Mesenchymal stem cell (in vitro differentiated cells and primary cell): Measurements from ENCODE around the gene C16orf54.
"Not testable (repeated sequence)": the region's sequence is repeated elsewhere in the genome, so short reads cannot be mapped to it uniquely, and the experiment has no call there.

Source experiments
- DNase-seq: peaks from one replicate; pipeline ENCODE4 v3.0.0-alpha.2; 2013
- H2AFZ ChIP-seq: one replicate; pipeline ENCODE4 v1.6.1; 2013; ENCODE audit warnings: low read depth, mild to moderate bottlenecking, control low read depth, inconsistent platforms, low read length, moderate library complexity
- H2AK5ac ChIP-seq: 2 replicates; pipeline ENCODE4 v1.6.1; 2013; ENCODE audit warnings: low read length, moderate library complexity, mild to moderate bottlenecking, inconsistent platforms; ENCODE audit not compliant: severe bottlenecking
- H2BK120ac ChIP-seq: one replicate; pipeline ENCODE4 v1.6.1; 2013; ENCODE audit warnings: low read depth, mild to moderate bottlenecking, inconsistent platforms, low read length, moderate library complexity
- H2BK12ac ChIP-seq, 2 experiments: one replicate each; pipeline ENCODE4 v1.6.1; 2013; ENCODE audit warnings: inconsistent platforms in 2 of 2, low read length in 2 of 2, mild to moderate bottlenecking in 2 of 2, moderate library complexity in 2 of 2, control low read depth in 1 of 2
- H2BK15ac ChIP-seq: one replicate; pipeline ENCODE4 v1.6.1; 2013; ENCODE audit warnings: mild to moderate bottlenecking, low read depth, inconsistent platforms; ENCODE audit not compliant: poor library complexity, severe bottlenecking
- H2BK5ac ChIP-seq: 2 replicates; pipeline ENCODE4 v1.6.1; 2013; ENCODE audit warnings: low read depth, mild to moderate bottlenecking, low read length, control low read depth, inconsistent platforms; ENCODE audit not compliant: poor library complexity, severe bottlenecking
- H3K14ac ChIP-seq, 2 experiments: one replicate each; pipeline ENCODE4 v1.6.1; 2013; ENCODE audit warnings: inconsistent platforms in 2 of 2, low read length in 2 of 2, control low read depth in 1 of 2, mild to moderate bottlenecking in 1 of 2, moderate library complexity in 1 of 2
- H3K18ac ChIP-seq, 2 experiments: one replicate each; pipeline ENCODE4 v1.6.1; 2013; ENCODE audit warnings: inconsistent platforms in 2 of 2, low read length in 2 of 2, control low read depth in 1 of 2, low read depth in 1 of 2, mild to moderate bottlenecking in 1 of 2
- H3K23ac ChIP-seq, 2 experiments: one replicate each; pipeline ENCODE4 v1.6.1; 2013; ENCODE audit warnings: inconsistent platforms in 2 of 2, low read length in 2 of 2, mild to moderate bottlenecking in 2 of 2, moderate library complexity in 2 of 2, control low read depth in 1 of 2
- H3K27ac ChIP-seq: 2 replicates; pipeline ENCODE4 v1.5.1; 2013; ENCODE audit warnings: mild to moderate bottlenecking, moderate library complexity, low read length, control low read depth, inconsistent platforms; ENCODE audit not compliant: poor library complexity, severe bottlenecking
- H3K27me3 ChIP-seq, 2 experiments: 2 replicates each; pipeline versions ENCODE4 v1.6.1 to v1.7.0; 2013; ENCODE audit warnings: low read length in 2 of 2, mild to moderate bottlenecking in 2 of 2, moderate library complexity in 2 of 2, control low read depth in 1 of 2, inconsistent platforms in 1 of 2; ENCODE audit not compliant: control insufficient read depth in 1 of 2, insufficient read depth in 1 of 2
- H3K36me3 ChIP-seq, 2 experiments: 2 replicates each; pipeline versions ENCODE4 v1.6.1 to v1.7.0; 2013; ENCODE audit warnings: low read length in 2 of 2, control low read depth in 1 of 2, inconsistent platforms in 1 of 2, low read depth in 1 of 2, mild to moderate bottlenecking in 1 of 2; ENCODE audit not compliant: insufficient read depth in 2 of 2, control insufficient read depth in 1 of 2
- H3K4ac ChIP-seq, 2 experiments: one replicate each; pipeline ENCODE4 v1.6.1; 2013; ENCODE audit warnings: inconsistent platforms in 2 of 2, low read length in 2 of 2, mild to moderate bottlenecking in 2 of 2, moderate library complexity in 2 of 2, control low read depth in 1 of 2, low read depth in 1 of 2
- H3K4me1 ChIP-seq: 2 replicates; pipeline ENCODE4 v1.6.1; 2013; ENCODE audit warnings: low read depth, low read length, control low read depth; ENCODE audit not compliant: control insufficient read depth, insufficient read depth
- H3K4me2 ChIP-seq: 2 replicates; pipeline ENCODE4 v1.6.1; 2013; ENCODE audit warnings: low read length, mild to moderate bottlenecking, inconsistent platforms; ENCODE audit not compliant: poor library complexity, severe bottlenecking
- H3K4me3 ChIP-seq, 2 experiments: 2 replicates each; pipeline versions ENCODE4 v1.5.1 to v1.7.0; 2013; ENCODE audit warnings: low read length in 2 of 2, mild to moderate bottlenecking in 2 of 2, control low read depth in 1 of 2, low read depth in 1 of 2; ENCODE audit not compliant: insufficient read depth in 1 of 2
- H3K79me1 ChIP-seq: replicated peaks from 2 replicates; pipeline ENCODE4 v1.6.1; 2013; ENCODE audit warnings: mild to moderate bottlenecking, control low read depth, low read length, inconsistent platforms; ENCODE audit not compliant: poor library complexity, severe bottlenecking
- H3K9ac ChIP-seq: 2 replicates; pipeline ENCODE4 v1.7.0; 2013; ENCODE audit warnings: mild to moderate bottlenecking, low read length, moderate library complexity
- H3K9me3 ChIP-seq: 2 replicates; pipeline ENCODE4 v1.7.0; 2013; ENCODE audit warnings: mild to moderate bottlenecking, low read length; ENCODE audit not compliant: control insufficient read depth
- H4K8ac ChIP-seq: one replicate; pipeline ENCODE4 v1.6.1; 2013; ENCODE audit warnings: inconsistent platforms, mild to moderate bottlenecking, low read length, moderate library complexity
- H4K91ac ChIP-seq: one replicate; pipeline ENCODE4 v1.6.1; 2013; ENCODE audit warnings: mild to moderate bottlenecking, low read length, inconsistent platforms
- WGBS: methylation state at CpG from one replicate; pipeline ENCODE4 v1.1.7; 2013; ENCODE audit warnings: mixed read lengths; 5-methylcytosine and 5-hydroxymethylcytosine counted together

C16orf54 gene

GRCh38 chr16:29784901-29785500, 39.2 kb upstream of the C16orf54 start:
- Histone ChIP-seq H3K4ac (no peak overlapping the region), H2BK120ac (no peak overlapping the region), H3K4me1 (peaks cover 13% of the 10 kb centered on the region), H3K18ac (peak overlapping the region in 1 of 2 experiments; percentile 76), H3K36me3 (no peaks in the 10 kb centered on the region), H3K27ac (no peak overlapping the region), H4K91ac (no peak overlapping the region), H2AFZ (peak overlapping the region; percentile 98), H3K9me3 (no peaks in the 10 kb centered on the region), H2BK12ac (no peak overlapping the region), H3K9ac (peak overlapping the region; percentile 44), H4K8ac (peak overlapping the region; percentile 10), H3K79me1 (peaks cover 2% of the 10 kb centered on the region), H3K4me3 (peak overlapping the region in 1 of 2 experiments; percentile 77), H2BK5ac (no peak overlapping the region), H3K4me2 (peak overlapping the region; percentile 54), H3K23ac (no peak overlapping the region), H2AK5ac (no peak overlapping the region), H2BK15ac (no peak overlapping the region), H3K14ac (no peak overlapping the region), H3K27me3 (peaks cover 21% of the 10 kb centered on the region in 2 experiments)
- peak; percentile 77 for DNase-seq
- 6% methylated on average over 36 of the region's 38 CpGs for WGBS

- WGBS: no CpG with 5 or more reads among the region's 2 CpGs
- peaks cover 27 to 29% of the 10 kb centered on the region in 2 experiments for H3K27me3 ChIP-seq
- H2BK120ac ChIP-seq: no peak overlapping the region
These were observed 38.4 kb upstream of the C16orf54 start for GRCh38 chr16:29784157-29784556.

DNA sequence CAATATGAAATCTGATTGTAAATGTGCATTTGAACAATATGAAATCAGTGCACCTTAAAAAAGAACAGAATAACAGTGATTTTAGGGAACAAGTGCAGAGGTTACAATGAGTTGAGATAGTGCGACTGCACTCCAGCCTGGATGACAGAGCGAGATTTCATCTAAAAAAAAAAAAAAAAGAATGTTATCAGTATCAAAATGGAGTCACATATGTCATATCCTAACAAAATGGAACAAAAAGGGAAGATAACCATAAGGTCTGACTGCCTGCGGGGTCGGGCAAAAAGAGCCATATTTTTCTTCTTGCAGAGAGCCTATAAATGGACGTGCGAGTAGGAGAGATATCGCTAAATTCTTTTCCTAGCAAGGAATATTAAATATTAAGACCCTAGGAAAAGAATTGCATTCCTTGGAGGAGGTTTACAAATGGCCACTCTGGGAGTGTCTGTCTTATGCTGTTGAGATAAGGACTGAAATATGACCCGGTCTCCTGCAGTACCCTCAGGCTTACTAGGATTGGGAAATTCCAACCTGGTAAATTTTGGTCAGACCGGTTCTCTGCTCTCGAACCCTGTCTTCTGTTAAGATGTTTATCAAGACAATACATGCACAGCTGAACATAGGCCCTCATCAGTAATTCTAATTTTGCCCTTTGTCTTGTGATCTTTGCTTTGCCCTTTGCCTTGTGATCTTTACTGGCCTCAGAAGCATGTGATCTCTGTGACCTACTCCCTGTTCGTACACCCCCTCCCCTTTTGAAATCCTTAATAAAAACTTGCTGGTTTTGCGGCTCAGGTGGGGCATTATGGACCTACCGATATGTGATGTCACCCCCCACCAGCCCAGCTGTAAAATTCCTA, 37.5 kb upstream of the C16orf54 start:
- H2AK5ac ChIP-seq, H3K4me3 ChIP-seq, H3K4me2 ChIP-seq, H3K23ac ChIP-seq, H3K9me3 ChIP-seq, H3K9ac ChIP-seq, H4K91ac ChIP-seq, H2BK5ac ChIP-seq, H2BK120ac ChIP-seq, H4K8ac ChIP-seq, H3K36me3 ChIP-seq, H2BK15ac ChIP-seq, DNase-seq, H3K4me1 ChIP-seq, H2AFZ ChIP-seq, H3K4ac ChIP-seq, H3K14ac ChIP-seq, H3K18ac ChIP-seq, H2BK12ac ChIP-seq, H3K79me1 ChIP-seq, H3K27ac ChIP-seq: not testable (repeated sequence)
- H3K27me3 ChIP-seq: peaks cover 35 to 37% of the 10 kb centered on the region in 2 experiments
- 86% methylated on average over 10 of the region's 13 CpGs for WGBS

More at GRCh38 chr16:29784157-29784556, 38.4 kb upstream of the C16orf54 start:
- no peak overlapping the region for H2BK5ac ChIP-seq
- no peak overlapping the region for H3K4me3 ChIP-seq
- no peaks in the 10 kb centered on the region for H3K36me3 ChIP-seq
- no peak overlapping the region for H3K14ac ChIP-seq
- no peak overlapping the region for H2AFZ ChIP-seq
- no peak overlapping the region for H4K91ac ChIP-seq
- no peak for DNase-seq
- H2BK12ac ChIP-seq: no peak overlapping the region
- no peak overlapping the region for H3K18ac ChIP-seq
- H3K4ac ChIP-seq: no peak overlapping the region
- H2BK15ac ChIP-seq: no peak overlapping the region
- no peak overlapping the region for H3K4me2 ChIP-seq
- no peaks in the 10 kb centered on the region for H3K79me1 ChIP-seq
- H3K9me3 ChIP-seq: no peaks in the 10 kb centered on the region
- H3K23ac ChIP-seq: no peak overlapping the region
- H4K8ac ChIP-seq: no peak overlapping the region
- H3K27ac ChIP-seq: no peak overlapping the region
- H3K4me1 ChIP-seq: peaks cover 8% of the 10 kb centered on the region
- no peak overlapping the region for H2AK5ac ChIP-seq
- no peak overlapping the region for H3K9ac ChIP-seq

DNA sequence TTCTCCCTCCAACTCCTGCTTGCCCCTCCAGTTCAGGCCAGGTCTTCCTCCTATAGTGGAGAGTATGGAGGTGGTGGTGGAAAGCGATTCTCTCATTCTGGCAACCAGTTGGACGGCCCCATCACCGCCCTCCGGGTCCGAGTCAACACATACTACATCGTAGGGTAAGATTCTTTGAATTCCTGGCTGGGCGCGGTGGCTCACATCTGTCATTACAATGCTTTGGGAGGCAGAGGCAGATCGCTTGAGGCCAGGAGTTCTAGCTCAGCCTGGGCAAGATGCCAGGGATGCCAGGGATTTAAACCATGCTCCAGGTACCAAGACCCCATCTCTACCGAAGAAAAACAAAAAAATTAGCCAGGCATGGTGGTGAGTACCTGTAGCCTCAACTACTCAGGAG, 33.7 kb upstream of the C16orf54 start:
- Histone ChIP-seq H3K23ac (no peak overlapping the region), H3K4me2 (no peak overlapping the region), H4K91ac (no peak overlapping the region), H2BK12ac (no peak overlapping the region), H3K4ac (no peak overlapping the region), H3K4me3 (no peak overlapping the region), H2BK5ac (no peak overlapping the region), H3K14ac (no peak overlapping the region), H3K9ac (no peak overlapping the region), H3K27ac (no peak overlapping the region), H3K27me3 (peaks cover 37 to 43% of the 10 kb centered on the region in 2 experiments), H2AFZ (no peak overlapping the region), H2AK5ac (no peak overlapping the region), H3K36me3 (no peaks in the 10 kb centered on the region), H2BK15ac (no peak overlapping the region), H3K9me3 (no peaks in the 10 kb centered on the region), H3K18ac (no peak overlapping the region), H2BK120ac (no peak overlapping the region), H3K79me1 (no peaks in the 10 kb centered on the region), H3K4me1 (no peaks in the 10 kb centered on the region), H4K8ac (no peak overlapping the region)
- no peak for DNase-seq
- WGBS: 71% methylated on average over 9 of the region's 10 CpGs
